ENCODE data around the gene TMEM132E.

GRCh38 chr17:34533806-34534527, 45.4 kb upstream of the TMEM132E start:
- TF ChIP-seq CTCF (IDR thresholded peaks at IDR 0.05; ENCODE audit: insufficient read depth, low read length) (no peak), POLR2AphosphoS5 (IDR thresholded peaks at IDR 0.05; ENCODE audit: low read depth) (no peak), SPI1 (IDR thresholded peaks at IDR 0.05; ENCODE audit: borderline replicate concordance, low read depth) (no peak), GABPA (IDR thresholded peaks at IDR 0.05; ENCODE audit: low read depth) (no peak)
- TF ChIP-seq, protein P1, sequence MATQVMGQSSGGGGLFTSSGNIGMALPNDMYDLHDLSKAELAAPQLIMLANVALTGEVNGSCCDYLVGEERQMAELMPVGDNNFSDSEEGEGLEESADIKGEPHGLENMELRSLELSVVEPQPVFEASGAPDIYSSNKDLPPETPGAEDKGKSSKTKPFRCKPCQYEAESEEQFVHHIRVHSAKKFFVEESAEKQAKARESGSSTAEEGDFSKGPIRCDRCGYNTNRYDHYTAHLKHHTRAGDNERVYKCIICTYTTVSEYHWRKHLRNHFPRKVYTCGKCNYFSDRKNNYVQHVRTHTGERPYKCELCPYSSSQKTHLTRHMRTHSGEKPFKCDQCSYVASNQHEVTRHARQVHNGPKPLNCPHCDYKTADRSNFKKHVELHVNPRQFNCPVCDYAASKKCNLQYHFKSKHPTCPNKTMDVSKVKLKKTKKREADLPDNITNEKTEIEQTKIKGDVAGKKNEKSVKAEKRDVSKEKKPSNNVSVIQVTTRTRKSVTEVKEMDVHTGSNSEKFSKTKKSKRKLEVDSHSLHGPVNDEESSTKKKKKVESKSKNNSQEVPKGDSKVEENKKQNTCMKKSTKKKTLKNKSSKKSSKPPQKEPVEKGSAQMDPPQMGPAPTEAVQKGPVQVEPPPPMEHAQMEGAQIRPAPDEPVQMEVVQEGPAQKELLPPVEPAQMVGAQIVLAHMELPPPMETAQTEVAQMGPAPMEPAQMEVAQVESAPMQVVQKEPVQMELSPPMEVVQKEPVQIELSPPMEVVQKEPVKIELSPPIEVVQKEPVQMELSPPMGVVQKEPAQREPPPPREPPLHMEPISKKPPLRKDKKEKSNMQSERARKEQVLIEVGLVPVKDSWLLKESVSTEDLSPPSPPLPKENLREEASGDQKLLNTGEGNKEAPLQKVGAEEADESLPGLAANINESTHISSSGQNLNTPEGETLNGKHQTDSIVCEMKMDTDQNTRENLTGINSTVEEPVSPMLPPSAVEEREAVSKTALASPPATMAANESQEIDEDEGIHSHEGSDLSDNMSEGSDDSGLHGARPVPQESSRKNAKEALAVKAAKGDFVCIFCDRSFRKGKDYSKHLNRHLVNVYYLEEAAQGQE (IDR thresholded peaks at IDR 0.05; ENCODE audit: insufficient replicate concordance, low read depth), result no peak

Measured in HL-60 (cell line).